PFSK-1 (cell line): Measurements from ENCODE around the gene FAM217B.

Experiments
- FOXP2 ChIP-seq: optimal IDR thresholded peaks from 2 replicates; pipeline ENCODE3; 2011; ENCODE audit warnings: borderline replicate concordance, control low read depth, inconsistent platforms; ENCODE audit not compliant: insufficient read depth; ENCODE audit errors: extremely low read length, extremely low read depth
- POLR2AphosphoS5 ChIP-seq: IDR thresholded peaks from 2 replicates; pipeline ENCODE4 v1.6.1; 2012; ENCODE audit warnings: low read depth, mild to moderate bottlenecking, control low read depth, low read length, moderate library complexity
- REST ChIP-seq, 2 experiments: IDR thresholded peaks; 2 replicates each; pipeline versions ENCODE4 v1.6.1 to v1.8.0; 2011 to 2012; ENCODE audit warnings: low read depth in 2 of 2, low read length in 2 of 2, control low read depth in 1 of 2, inconsistent platforms in 1 of 2, mild to moderate bottlenecking in 1 of 2, moderate library complexity in 1 of 2; ENCODE audit not compliant: insufficient read depth in 1 of 2
- SIN3A ChIP-seq: IDR thresholded peaks from 2 replicates; pipeline ENCODE4 v1.6.1; 2012; ENCODE audit warnings: mild to moderate bottlenecking, low read length, moderate library complexity, borderline replicate concordance; ENCODE audit not compliant: insufficient read depth
- TAF1 ChIP-seq: IDR thresholded peaks from 2 replicates; pipeline ENCODE4 v1.6.1; 2012; ENCODE audit warnings: low read length, control low read depth, borderline replicate concordance; ENCODE audit not compliant: insufficient read depth

The FAM217B gene

GRCh38 chr20:59942245-59942644 is 2.1 kb downstream of the FAM217B start:
- TF ChIP-seq POLR2AphosphoS5 (no peak), TAF1 (no peak), FOXP2 (no peak), SIN3A (no peak), REST (IDR thresholded peaks at IDR 0.05; ENCODE audit: insufficient read depth in 1 of 2, low read depth in 2 of 2, low read length in 2 of 2) (no peak)

DNA sequence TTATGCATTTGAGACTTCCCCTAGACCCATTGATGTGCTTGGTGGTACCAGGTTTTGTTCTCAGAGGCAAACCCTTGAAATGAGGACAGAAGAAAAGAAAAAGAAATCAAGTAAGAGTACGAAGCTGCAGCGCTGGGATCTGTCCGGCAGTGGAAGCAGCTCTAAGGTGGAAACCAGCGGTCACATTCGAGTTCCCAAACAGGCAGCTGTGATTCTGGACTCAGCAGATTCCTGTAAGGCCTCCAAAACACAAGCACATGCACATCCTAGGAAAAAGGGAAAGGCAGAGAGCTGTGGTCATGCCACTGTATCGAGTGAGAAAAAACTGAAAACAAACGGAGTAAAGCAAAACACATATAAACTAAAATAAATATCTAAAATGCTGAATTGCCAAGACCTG is 4.5 kb downstream of the FAM217B start:
- TF ChIP-seq POLR2AphosphoS5 (no peak), SIN3A (no peak), TAF1 (no peak), FOXP2 (no peak), REST (IDR thresholded peaks at IDR 0.05; ENCODE audit: insufficient read depth in 1 of 2, low read depth in 2 of 2, low read length in 2 of 2) (no peak)

- TF ChIP-seq TAF1 (no peak), POLR2AphosphoS5 (no peak), FOXP2 (no peak), SIN3A (no peak)
These were observed 5.0 kb downstream of the FAM217B start for GRCh38 chr20:59945175-59945574.

DNA sequence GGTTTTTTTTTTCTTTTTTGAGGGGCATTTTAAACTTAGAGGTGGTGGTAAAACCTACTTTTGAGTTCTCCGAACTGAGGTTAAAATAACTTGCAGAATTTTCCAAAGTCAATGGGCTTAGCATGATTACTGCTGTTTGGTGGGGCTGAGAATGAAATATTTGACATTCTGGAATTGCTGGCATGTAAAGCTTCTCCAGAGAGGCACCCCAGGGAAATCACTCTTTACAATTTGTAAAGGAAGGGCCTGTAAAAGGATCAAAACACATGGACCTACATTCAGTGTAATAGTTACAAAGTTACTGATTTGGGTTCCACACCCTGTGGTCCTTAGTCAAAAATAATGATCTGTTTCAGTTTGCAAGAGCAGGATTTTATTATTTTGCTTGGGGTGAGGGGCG is 5.5 kb downstream of the FAM217B start:
- TF ChIP-seq TAF1: no peak
- TF ChIP-seq REST (IDR thresholded peaks at IDR 0.05; ENCODE audit: insufficient read depth in 1 of 2, low read depth in 2 of 2, low read length in 2 of 2): no peak
- TF ChIP-seq SIN3A: no peak
- TF ChIP-seq FOXP2: no peak
- no peak for TF ChIP-seq POLR2AphosphoS5

DNA sequence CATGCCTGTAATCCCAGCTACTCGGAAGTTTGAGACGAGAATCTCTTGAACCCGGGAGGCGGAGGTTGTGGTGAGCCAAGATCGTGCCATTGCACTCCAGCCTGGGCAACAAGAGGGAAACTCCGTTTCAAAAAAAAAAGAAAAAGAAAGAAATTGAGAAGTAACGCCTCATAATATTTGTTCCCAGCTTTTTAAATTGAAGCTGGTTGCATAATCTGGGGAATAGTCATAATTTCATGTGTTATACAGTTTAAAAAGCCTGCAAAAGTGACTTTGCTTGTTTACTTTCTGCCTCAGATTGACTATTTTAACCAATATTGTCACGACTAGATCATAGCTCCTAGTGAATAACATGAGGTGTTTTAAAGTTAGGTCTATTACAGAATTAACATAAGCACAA is 7.2 kb downstream of the FAM217B start:
- TF ChIP-seq POLR2AphosphoS5 (no peak), SIN3A (no peak), FOXP2 (no peak), TAF1 (no peak), REST (IDR thresholded peaks at IDR 0.05; ENCODE audit: insufficient read depth in 1 of 2, low read depth in 2 of 2, low read length in 2 of 2) (no peak)
